Skeletal muscle cell (primary cell): ENCODE measurements around the gene PFKFB3.
"Not testable (repeated sequence)": the region's sequence is repeated elsewhere in the genome, so short reads cannot be mapped to it uniquely, and the experiment has no call there.

Experiments
- DNase-seq: peaks from one replicate; pipeline ENCODE4 v3.0.0-alpha.2; 2010; ENCODE audit warnings: low read depth
- H3K4me3 ChIP-seq: 2 replicates; pipeline ENCODE4 v1.5.1; 2011; ENCODE audit warnings: low read depth, mild to moderate bottlenecking, control low read depth, low read length, moderate library complexity

Gene PFKFB3

GRCh38 chr10:6176691-6177231 is 26.0 kb upstream of the PFKFB3 start:
- DNase-seq, result no peak
- no peak overlapping the region for H3K4me3 ChIP-seq

DNA sequence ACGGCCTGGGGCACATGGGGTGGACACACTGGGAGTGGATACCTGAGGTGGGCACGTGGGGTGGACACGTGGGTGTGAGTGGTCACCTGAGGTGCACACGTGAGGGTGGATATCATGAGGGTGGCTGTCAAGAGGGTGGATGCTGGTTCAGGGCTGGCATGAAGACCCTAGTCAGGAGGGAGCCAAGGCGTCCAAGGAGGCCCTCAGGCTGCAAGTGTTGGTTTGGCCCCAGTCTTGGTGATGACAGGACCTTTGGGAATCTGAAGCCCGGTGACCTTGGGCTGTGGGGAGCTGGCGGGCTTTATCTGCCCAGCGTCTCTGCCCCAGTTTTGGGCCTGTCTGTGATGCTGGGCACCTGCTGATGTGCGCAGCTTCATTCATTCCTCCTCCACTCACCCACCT is 24.9 kb upstream of the PFKFB3 start:
- H3K4me3 ChIP-seq, result no peak overlapping the region
- no peak for DNase-seq

- DNase-seq, result no peak
- no peak overlapping the region for H3K4me3 ChIP-seq
Measured at GRCh38 chr10:6178581-6178980, 24.2 kb upstream of the PFKFB3 start.

DNA sequence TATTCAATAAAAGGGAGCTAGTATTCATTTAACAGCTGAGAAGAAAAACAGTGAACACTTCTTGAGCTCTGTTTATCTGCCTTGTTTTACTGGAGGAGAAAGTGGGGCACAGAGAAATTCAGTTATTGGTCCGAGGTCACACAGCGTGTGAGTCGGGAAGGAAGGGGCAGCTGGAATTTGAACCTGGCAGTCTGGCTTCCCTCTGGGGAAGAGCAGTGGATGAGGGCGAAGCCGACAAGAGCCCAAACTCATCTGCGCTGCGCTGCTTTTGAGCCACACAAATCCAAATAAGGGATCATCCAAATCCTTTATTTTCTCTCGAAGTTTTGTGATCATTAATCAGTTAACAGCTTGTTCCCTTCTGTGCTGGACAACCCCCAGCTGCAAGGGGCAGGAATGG is 23.7 kb upstream of the PFKFB3 start:
- no peak for DNase-seq
- no peak overlapping the region for H3K4me3 ChIP-seq

DNA sequence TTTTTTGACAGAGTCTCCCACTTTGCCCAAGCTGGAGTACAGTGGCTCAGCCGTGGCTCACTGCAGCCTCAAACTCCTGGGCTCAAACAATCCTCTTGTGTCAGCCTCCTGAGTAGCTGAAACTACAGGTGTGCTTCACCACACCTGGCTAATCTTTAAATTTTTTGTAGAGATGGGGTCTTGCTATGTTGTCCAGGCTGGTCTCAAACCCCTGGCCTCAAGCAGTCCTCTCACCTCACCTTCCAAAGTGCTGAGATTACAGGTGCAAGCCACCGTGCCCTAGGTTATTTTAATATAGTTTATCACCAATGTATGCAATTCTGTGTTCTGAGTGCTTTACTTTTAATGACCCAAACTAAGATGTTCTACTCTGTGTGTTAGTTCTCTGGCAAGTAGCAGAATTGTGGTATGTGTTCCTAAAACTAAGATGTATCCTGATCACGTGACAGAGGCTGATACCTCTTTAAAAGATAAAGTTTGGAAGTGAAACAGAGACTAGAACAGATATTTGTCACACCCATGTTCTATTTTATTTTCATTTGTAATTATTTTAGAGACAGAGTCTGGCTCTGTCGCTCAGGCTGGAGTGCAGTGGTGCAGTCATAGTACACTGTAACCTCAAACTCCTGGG is 22.1 kb upstream of the PFKFB3 start:
- no peak for DNase-seq
- H3K4me3 ChIP-seq, result no peak overlapping the region

DNA sequence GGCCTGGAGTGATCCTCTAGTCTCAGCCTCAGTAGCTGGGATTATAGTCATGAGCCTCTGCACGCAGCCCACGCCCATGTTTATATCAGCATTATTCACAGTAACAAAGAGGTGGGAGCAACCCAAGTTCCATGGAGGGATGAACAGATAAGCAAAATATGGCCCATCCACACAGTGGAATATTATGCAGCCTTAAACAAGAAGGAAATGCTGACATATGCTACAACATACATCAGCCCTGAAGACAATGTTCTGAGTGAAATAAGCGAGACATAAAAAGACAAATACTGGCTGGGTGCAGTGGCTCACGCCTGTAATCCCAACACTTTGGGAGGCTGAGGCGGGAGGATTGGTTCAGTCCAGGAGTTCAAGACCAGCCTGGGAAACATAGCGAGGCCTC is 21.5 kb upstream of the PFKFB3 start:
- no peak overlapping the region for H3K4me3 ChIP-seq
- DNase-seq, result no peak

DNA sequence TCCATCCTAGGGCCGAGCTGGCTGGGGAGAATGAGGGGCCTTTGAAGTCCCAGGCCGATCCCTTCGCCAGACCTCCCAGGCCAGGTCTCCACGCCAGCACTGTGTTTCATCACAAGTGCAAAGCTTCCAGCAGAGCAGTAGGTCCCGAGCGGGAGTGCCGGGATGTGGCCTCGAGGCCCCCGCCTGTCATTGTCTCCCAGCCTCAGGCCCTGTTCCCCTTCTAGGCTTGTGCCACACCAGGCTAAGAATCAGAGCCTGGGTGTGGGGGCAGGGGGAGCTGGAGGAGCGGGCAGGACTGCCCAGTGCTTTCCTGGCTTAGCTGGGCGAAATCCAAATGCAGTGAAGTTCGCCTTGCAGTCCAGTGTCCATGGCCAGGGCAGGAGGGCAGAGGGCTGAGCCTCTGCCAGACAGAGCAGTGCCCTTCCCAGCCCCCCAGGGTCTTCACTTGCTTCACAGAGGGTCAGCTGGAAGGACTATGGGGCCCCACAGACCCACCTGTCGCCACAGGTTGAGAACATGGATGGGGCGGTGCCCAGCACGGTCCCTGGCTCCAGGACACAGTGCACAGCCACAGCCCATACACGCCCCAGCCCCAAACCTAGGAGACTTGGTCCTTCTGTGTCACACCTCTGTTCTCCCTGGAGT is 20.2 kb upstream of the PFKFB3 start:
- no peak overlapping the region for H3K4me3 ChIP-seq
- no peak for DNase-seq

DNA sequence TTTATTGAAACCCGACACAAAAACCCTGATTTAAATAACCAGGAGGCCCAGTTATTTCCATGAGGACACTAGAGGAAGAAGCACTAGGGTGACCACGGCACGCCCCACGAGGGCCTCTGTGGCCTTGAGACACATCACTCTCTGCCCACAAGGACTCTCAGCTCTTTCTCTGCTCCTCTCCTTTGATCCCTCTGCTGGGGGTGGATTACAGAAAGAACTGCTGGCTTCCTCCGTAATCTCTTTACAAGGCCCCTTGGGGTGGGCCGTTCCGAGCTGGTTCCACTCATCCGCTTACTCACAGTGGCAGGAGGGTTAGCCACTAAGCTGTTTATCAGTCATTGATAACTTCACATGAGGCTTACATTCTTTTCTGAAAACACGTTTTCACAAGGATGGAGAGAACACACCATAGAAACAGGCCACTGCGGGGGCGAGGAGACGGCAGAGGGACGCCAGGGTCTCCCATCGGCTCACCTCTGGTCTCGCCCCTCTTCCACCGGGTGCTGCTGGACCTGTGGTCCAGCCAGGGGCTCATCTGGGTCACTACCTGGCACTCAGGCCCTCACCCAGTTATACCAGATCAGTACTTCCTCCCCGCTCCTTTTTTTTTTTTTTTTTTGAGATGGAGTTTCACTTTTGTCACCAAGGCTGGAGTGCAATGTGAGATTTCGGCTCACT is 17.6 kb upstream of the PFKFB3 start:
- DNase-seq, result no peak
- no peak overlapping the region for H3K4me3 ChIP-seq

GRCh38 chr10:6186894-6187256 is 15.9 kb upstream of the PFKFB3 start:
- DNase-seq, result no peak
- no peak overlapping the region for H3K4me3 ChIP-seq

- H3K4me3 ChIP-seq, result no peak overlapping the region
- no peak for DNase-seq
Measured at GRCh38 chr10:6187278-6187677, 15.5 kb upstream of the PFKFB3 start.

- not testable (repeated sequence) for DNase-seq, H3K4me3 ChIP-seq
Measured at GRCh38 chr10:6190033-6190432, 12.7 kb upstream of the PFKFB3 start.

GRCh38 chr10:6191147-6191546 is 11.6 kb upstream of the PFKFB3 start:
- DNase-seq, result no peak
- no peak overlapping the region for H3K4me3 ChIP-seq

GRCh38 chr10:6191569-6191968 is 11.2 kb upstream of the PFKFB3 start:
- DNase-seq, result no peak
- H3K4me3 ChIP-seq, result no peak overlapping the region

DNA sequence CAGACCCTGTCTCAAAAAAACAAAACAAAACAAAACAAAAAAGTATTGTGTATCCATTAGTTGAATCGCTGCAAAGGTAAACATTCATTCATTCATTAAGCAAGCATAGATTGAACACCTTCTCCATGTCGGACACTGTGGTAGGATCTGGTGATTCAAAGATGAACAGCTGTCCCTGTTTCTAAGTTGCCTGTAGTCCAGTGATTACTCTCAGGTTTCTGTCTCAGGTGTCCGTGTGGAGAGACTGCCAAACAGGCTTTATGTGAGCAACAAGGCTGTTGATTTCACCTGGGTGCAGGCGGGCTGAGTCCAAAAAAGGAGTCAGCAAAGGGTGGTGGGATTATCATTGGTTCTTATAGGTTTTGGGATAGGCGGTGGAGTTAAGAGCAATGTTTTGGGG is 9.4 kb upstream of the PFKFB3 start:
- DNase-seq, H3K4me3 ChIP-seq: not testable (repeated sequence)

- no peak overlapping the region for H3K4me3 ChIP-seq
- DNase-seq, result no peak
Measured at GRCh38 chr10:6194311-6194710, 8.4 kb upstream of the PFKFB3 start.

- no peak overlapping the region for H3K4me3 ChIP-seq
- DNase-seq, result no peak
Measured at GRCh38 chr10:6195376-6195775, 7.4 kb upstream of the PFKFB3 start.

DNA sequence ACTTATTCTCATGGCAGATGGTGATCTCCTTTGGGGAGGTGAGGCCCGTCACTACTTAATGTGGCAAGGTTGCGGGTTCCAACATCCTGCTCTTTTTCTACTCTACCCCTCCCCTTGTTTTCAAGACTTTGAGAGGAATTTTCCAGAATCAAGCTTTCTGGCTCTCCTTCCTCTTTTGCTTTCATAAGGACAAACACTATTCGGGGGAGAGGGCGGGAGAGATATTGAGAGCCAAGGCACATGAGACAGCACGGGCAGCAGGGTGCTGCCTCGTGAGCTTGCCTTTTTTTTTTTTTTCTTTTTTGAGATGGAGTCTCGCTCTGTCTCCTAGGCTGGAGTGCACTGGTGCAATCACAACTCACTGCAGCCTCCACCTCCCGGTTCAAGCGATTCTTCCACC is 6.9 kb upstream of the PFKFB3 start:
- H3K4me3 ChIP-seq, result no peak overlapping the region
- no peak for DNase-seq

GRCh38 chr10:6196524-6196923 is 6.2 kb upstream of the PFKFB3 start:
- DNase-seq, H3K4me3 ChIP-seq: not testable (repeated sequence)

- no peak overlapping the region for H3K4me3 ChIP-seq
- DNase-seq, result no peak
Measured at GRCh38 chr10:6197321-6197720, 5.4 kb upstream of the PFKFB3 start.

DNA sequence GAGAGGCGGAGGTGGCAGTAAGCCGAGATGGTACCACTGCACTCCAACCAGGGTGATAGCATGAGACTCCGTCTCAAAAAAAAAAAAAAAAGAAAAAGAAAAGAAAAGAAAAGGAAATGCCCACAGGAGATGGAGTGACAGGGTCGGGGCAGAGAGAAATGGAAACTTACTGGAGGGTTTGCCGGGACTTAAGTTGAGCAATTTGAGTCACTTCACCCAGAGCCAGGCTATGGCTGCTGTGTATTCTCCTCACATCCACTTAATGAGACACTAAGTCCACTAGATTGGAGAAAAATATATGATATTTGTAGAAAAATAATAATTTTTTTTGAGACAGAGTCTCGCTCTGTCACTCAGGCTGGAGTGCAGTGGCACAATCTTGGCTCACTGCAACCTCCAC is 4.6 kb upstream of the PFKFB3 start:
- no peak for DNase-seq
- H3K4me3 ChIP-seq, result no peak overlapping the region
